ENCODE data around the gene ZBTB18.

Gene ZBTB18

DNA sequence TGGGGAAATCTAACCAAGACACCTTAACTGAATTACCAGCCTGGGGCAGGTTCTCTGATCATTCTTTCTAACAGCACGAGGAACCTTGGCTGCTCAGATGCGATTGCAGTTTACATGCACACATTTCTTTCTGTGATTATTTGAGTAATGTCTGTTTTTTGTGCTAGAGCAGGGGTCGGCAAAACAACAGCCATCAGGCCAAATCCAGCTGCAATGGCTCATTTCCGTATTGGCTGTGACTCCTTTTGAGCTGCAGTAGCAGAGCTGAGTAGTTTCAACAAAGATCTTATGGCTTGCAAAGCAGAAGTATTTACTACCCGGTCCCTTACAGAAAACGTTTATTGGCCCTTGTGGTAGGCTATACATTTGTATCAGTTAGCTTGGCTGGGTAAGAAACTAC, 37.1 kb downstream of the ZBTB18 start:
- no peak for DNase-seq (ENCODE audit: low read depth in 2 of 2)

DNA sequence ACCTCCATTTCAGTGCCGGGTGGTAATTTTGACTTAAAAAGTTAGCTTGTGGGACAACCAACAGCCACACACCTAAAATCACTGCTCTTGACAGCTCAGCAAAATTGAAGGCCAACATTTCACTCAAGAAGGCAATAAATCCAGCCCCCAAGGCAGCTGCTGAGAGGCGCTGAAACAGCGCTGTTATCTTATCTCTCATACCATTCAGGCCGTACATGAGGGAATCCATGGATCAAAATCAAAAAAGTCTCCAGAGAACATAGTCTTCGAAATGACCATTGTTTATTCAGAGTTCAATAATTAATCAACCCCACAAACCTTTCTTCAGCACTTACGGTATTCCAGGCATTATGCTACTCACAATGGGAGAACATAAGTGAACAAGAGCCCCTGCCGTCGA, 38.5 kb downstream of the ZBTB18 start:
- no peak for DNase-seq (ENCODE audit: low read depth in 2 of 2)

DNA sequence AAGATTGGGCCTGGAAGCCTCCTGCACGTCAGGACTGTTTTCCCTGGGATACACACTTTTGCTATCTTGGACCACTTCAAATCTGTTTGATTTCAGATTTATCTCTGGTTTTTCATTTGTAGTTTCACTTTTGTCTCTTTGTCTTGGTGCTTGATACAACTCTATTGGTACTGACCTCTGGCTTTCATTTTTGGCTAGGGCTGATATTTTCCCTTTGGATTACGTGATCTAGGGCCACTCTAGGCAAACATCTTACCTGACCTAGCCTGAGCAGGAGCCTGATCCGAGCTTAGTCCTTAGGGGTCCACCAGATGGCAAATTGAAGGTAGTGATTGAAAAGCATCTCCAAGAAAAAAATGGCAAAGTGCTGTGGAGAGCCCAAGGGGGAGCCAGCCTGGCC, 39.6 kb downstream of the ZBTB18 start:
- no peak for DNase-seq (ENCODE audit: low read depth in 2 of 2)

DNA sequence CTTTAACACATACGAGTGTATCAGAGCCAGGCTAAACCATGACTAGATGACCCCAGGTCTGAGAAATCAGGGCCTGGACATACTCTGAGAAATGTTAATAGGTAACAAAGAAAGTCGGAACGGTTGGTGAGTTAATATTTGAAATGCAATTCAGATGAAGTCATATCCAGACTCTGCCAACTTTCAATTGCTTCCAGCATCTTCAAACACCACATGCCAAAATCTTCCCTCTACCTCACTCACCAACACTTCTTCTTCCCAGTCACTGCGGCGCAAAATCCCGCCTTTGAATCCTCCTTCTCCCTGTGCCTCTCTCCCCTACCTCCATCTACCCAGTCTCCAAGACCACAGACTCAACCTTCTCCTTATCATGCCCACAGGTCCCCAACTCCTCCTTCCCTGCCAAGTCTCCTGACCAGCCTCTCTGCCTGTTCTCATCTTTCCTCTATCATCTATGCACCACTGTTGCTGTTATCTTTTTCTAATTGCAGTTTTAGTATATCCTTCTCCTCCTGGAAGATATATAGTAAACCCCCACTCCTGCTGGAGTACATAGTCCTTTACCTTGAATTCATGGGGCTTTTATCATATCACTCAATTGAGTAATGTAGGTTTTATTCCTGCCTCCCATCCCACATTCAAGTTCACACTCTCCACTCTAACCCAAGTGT, 41.3 kb downstream of the ZBTB18 start:
- DNase-seq (ENCODE audit: low read depth in 2 of 2), result no peak

- no peak for DNase-seq (ENCODE audit: low read depth in 2 of 2)
Observed at GRCh38 chr1:244092964-244093638, 42.0 kb downstream of the ZBTB18 start.

DNA sequence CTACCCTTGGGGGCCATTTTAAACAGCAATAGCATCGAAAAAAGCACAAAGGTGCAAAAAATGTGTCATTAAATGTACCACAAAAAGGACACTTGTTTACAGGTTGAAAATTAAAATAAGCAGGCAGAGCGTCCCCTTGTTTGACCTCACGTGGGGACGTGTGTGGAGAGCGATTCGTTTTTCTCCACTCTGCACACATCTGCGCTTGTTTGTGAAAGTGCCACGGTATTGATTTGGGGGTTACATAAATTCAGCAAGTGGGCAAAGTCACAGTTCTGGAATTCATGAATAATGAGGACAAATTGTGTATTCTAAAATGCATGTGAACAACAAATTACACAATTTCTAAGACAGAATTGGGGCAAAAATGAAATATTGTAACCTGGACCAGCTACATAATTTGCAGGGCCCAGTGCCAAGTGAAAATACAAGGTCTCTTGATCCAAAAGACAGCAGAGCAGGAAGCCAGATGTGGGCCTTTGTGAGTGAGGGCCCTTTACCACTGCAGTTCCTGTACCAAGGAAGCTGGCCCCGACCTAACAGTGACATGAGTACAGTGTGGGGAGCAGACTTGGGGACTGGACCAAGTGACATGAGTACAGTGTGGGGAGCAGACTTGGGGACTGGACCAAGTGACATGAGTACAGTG, 43.9 kb downstream of the ZBTB18 start:
- DNase-seq (ENCODE audit: low read depth in 2 of 2), result no peak

DNA sequence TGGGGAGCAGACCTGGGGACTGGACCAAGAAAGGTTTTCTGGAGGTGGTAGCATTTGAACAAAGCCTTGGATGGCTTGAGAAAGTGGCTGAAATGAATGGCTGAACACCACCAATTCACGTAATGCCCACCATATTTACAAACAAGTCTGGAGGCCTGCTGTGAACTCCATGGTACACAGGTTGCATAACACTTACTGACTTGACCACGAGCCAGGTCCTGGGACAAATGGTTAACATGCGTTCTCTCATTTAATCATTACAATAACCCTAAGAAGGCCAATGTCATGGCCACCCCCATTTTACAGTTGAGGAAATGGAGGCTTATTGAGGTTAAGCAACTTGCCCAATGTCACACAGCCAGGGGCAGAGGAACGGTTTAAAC, 44.4 kb downstream of the ZBTB18 start:
- no peak for DNase-seq (ENCODE audit: low read depth in 2 of 2)

GRCh38 chr1:244096066-244096610, 45.1 kb downstream of the ZBTB18 start:
- DNase-seq (ENCODE audit: low read depth in 2 of 2), result no peak

- no peak for DNase-seq (ENCODE audit: low read depth in 2 of 2)
Observed at GRCh38 chr1:244096691-244097090, 45.6 kb downstream of the ZBTB18 start.

- no peak for DNase-seq (ENCODE audit: low read depth in 2 of 2)
Observed at GRCh38 chr1:244097523-244098405, 46.7 kb downstream of the ZBTB18 start.

DNA sequence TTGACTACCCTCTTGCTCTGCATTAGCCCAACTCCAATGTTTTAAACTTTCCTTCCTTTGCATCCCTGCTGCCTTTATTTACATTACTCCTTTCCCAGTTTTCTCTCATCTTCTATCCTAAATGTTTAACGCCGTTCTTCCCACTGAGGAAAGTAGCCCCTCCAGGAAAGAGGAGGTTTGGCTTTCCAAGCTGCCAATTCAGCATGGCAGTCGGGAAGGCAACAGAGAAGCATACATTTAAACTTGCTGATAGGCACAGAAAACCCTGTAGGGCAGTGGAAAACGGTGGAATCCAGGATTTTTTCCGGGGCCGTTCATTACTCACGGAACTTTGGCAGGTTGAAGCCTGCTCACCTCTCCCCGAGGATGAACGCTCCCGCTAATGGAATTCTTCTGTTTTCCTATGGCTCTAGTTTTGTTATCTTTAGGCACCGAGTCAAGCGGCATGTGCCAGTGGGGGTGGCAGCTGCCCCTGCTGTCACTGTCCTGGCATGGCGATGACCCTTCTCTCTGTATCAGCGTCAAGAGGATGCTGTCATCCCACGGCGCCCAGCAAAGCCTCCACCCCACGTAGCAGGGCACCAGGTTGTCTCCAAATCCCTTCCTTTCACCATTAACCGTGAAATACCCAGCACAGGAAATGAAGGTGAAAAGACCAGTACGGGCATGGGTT, 48.3 kb downstream of the ZBTB18 start:
- no peak for DNase-seq (ENCODE audit: low read depth in 2 of 2)

DNA sequence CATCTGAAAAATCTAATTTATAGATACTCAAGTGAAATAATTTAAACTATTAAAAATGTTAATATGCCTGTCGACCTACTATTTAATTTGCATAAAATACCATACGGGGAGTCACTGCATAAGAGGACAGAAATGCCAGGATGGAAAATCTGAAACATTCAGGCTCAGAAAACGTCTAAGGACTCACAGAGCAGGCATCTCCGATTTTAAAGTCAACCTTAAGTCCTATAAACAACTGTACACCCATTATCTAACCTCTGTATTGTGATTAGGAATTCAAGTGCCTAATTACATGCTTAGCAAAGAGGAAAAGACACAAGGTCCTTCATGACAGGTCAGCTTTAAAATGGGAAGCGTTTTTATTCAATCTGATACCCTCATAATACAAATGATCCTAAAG, 49.2 kb downstream of the ZBTB18 start:
- DNase-seq (ENCODE audit: low read depth in 2 of 2), result no peak

GRCh38 chr1:244100704-244101453, 49.8 kb downstream of the ZBTB18 start:
- no peak for DNase-seq (ENCODE audit: low read depth in 2 of 2)

- no peak for DNase-seq (ENCODE audit: low read depth in 2 of 2)
Observed at GRCh38 chr1:244102046-244102445, 51.0 kb downstream of the ZBTB18 start.

- no peak for DNase-seq (ENCODE audit: low read depth in 2 of 2)
Observed at GRCh38 chr1:244102468-244102867, 51.4 kb downstream of the ZBTB18 start.

GRCh38 chr1:244104309-244105060, 53.4 kb downstream of the ZBTB18 start:
- no peak for DNase-seq (ENCODE audit: low read depth in 2 of 2)

DNA sequence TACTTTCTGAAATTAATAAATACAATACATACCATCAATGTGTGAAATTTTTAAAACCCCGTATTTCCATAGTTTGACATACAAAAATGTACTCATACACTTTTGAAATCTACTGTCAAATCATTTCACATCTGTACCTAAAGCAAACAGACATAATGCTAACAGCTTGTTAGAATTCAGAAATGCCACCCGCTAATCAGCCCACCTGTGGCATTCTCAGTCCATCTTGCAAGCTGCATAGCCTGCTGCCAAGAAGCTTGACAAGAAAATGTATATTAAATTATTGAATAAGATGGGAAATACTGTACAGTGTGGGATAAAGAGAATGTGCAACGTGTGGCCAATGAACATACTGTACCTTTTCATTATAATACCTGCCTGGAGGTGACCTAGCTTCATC, 55.1 kb downstream of the ZBTB18 start:
- no peak for DNase-seq (ENCODE audit: low read depth in 2 of 2)
